Astrocyte of the cerebellum (primary cell): ENCODE data around the gene STXBP5.

Experiments used
- DNase-seq: peaks from one replicate; pipeline ENCODE4 v3.0.0-alpha.2; 2011; ENCODE audit warnings: low read depth
- H3K4me3 ChIP-seq: 2 replicates; pipeline ENCODE4 v1.5.1; 2011; ENCODE audit warnings: mild to moderate bottlenecking, low read depth, low read length, moderate library complexity
- CTCF ChIP-seq: IDR thresholded peaks from 2 replicates; pipeline ENCODE4 v1.5.1; 2012; ENCODE audit warnings: low read length, low read depth, moderate library complexity, mild to moderate bottlenecking; ENCODE audit errors: missing control alignments
- in situ Hi-C: cut with HindIII; loops from 2 replicates; pipeline ENCODE4 v1.10.0; 2017; ENCODE audit warnings: low sequenced_read_pairs

The STXBP5 gene

GRCh38 chr6:147166992-147167391, 37.2 kb upstream of the STXBP5 start:
- in situ Hi-C loops = no loop called here
- no peak for DNase-seq
- TF ChIP-seq CTCF = no peak
- no peak overlapping the region for H3K4me3 ChIP-seq

- no peak for DNase-seq
- H3K4me3 ChIP-seq = no peak overlapping the region
- TF ChIP-seq CTCF = no peak
- in situ Hi-C loops = no loop called here
These were observed 36.4 kb upstream of the STXBP5 start for GRCh38 chr6:147167576-147168461.

- no peak for TF ChIP-seq CTCF
- DNase-seq = no peak
- H3K4me3 ChIP-seq = no peak overlapping the region
- in situ Hi-C loops = no loop called here
These were observed 34.7 kb upstream of the STXBP5 start for GRCh38 chr6:147169529-147169928.

GRCh38 chr6:147170269-147170668, 33.9 kb upstream of the STXBP5 start:
- H3K4me3 ChIP-seq = no peak overlapping the region
- in situ Hi-C loops = no loop called here
- DNase-seq = peak; percentile 60
- TF ChIP-seq CTCF = no peak

GRCh38 chr6:147173140-147173539, 31.1 kb upstream of the STXBP5 start:
- TF ChIP-seq CTCF = no peak
- in situ Hi-C loops = no loop called here

GRCh38 chr6:147173675-147174308, 30.4 kb upstream of the STXBP5 start:
- H3K4me3 ChIP-seq = no peak overlapping the region
- DNase-seq = no peak
- no peak for TF ChIP-seq CTCF
- in situ Hi-C loops = no loop called here

More at GRCh38 chr6:147173140-147173539, 31.1 kb upstream of the STXBP5 start:
- H3K4me3 ChIP-seq = no peak overlapping the region
- DNase-seq = no peak
